ENCODE measurements around the gene ATP6V0A1. TPM values are rescaled to one million over a fixed set of nuclear protein-coding genes. Genes with fewer than 3 reads are reported as not detected.
A peak's percentile ranks its signal among the peaks of the same experiment; 100 is the strongest.

ATP6V0A1 gene
- total and polyA plus RNA-seq, 7 experiments from 2014 or later, result 10.7 to 74.8 (median 17.4) TPM

DNA sequence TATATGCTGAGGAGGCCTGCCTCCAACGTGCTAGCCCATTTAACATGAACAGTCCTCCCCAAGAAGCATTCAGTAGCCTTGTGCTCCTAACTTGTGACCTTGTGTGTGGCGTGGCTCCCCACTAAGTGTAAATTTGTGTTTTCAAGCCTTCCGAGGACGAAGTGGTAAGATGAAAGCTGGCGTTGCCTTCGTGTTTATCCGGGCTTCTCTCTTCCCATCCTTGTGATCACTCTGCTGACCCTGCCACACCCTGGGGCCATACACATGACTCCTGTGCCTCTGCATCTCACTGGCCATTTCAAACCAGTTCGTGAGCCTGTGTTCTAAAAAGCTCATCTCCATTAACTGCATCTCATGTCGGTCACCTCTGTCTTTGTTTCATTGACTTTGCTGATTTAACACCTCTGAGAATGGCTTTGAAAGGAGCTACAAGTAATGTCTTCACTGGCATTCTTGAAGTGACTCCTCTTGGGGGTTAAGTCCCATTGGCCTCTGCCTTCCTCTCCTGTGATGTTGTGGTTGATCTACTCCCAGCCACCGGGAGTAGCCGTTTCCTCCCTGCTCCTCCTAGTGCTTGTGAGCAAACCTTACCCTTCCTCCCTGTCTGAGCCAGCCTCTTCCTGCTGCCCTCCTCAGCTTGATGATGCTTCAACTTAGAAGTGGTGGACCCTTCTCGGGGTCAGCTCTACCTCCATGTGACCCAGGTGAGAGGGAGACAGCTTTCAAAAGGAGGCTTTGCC is 49.9 kb downstream of the ATP6V0A1 start:
- H3K4me1 Mint-ChIP-seq, result peaks cover 0 to 19% (median 0%) of the 10 kb centered on the region in 7 donors
- peak overlapping the region in 1 of 9 donors; percentile 33 for H3K27ac Mint-ChIP-seq
- Histone ChIP-seq H3K27ac (ENCODE audit: low read depth, low read length) (no peak overlapping the region), H3K9me3 (ENCODE audit: control insufficient read depth in 2 of 3, low read length in 3 of 3) (no peaks in the 10 kb centered on the region), H3K4me3 (ENCODE audit: low read length) (no peak overlapping the region), H3K27me3 (ENCODE audit: control insufficient read depth in 2 of 2, insufficient read depth in 2 of 2, low read length in 2 of 2) (no peaks in the 10 kb centered on the region), H3K36me3 (ENCODE audit: control insufficient read depth in 2 of 3, insufficient read depth in 3 of 3, low read length in 3 of 3) (peaks cover 0 to 42% (median 0%) of the 10 kb centered on the region in 3 experiments), H3K4me1 (ENCODE audit: control insufficient read depth in 2 of 2, insufficient read depth in 2 of 2, low read length in 2 of 2) (no peaks in the 10 kb centered on the region)
- ChIA-PET CTCF (interaction anchor here (0.7 kb wide), 1 partner anchor 69 kb away, joined by 3 read pairs; no protein-coding TSS in a partner anchor), POLR2A (no interaction called here)
- DNase-seq (no peak), ATAC-seq (no peak)
- no peak overlapping the region for H3K4me3 Mint-ChIP-seq
- peaks cover 2 to 26% (median 16%) of the 10 kb centered on the region in 5 donors for H3K36me3 Mint-ChIP-seq
- no peaks in the 10 kb centered on the region for H3K9me3 Mint-ChIP-seq
- intact Hi-C loops (cut with micrococcal nuclease), result no loop called here
- H3K27me3 Mint-ChIP-seq, result no peaks in the 10 kb centered on the region

DNA sequence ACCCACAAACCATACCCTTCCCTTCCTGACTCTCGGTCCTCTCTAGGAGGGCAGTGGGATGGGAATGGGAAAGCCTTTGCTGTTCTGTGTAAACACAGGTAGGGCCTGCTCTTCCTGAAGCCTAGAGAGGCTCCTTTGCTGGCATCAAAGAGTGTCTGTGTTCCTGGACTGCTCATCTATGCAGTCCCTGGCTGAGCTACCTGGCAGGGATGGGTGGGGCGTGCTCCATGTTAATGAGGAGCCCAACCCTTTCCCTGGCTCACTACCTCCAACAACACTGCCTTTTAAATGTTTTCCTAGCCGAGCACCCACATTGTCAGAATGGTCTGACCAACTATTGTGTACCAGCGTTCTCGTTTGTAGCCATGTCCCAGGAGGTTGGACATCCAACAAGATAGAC is 50.7 kb downstream of the ATP6V0A1 start:
- Mint-ChIP-seq H3K27ac (no peak overlapping the region), H3K9me3 (no peaks in the 10 kb centered on the region), H3K36me3 (peaks cover 2 to 21% (median 16%) of the 10 kb centered on the region in 5 donors), H3K4me1 (peaks cover 0 to 19% (median 0%) of the 10 kb centered on the region in 7 donors), H3K4me3 (no peak overlapping the region), H3K27me3 (no peaks in the 10 kb centered on the region)
- Histone ChIP-seq H3K27me3 (ENCODE audit: control insufficient read depth in 2 of 2, insufficient read depth in 2 of 2, low read length in 2 of 2) (no peaks in the 10 kb centered on the region), H3K4me1 (ENCODE audit: control insufficient read depth in 2 of 2, insufficient read depth in 2 of 2, low read length in 2 of 2) (no peaks in the 10 kb centered on the region), H3K4me3 (ENCODE audit: low read length) (no peak overlapping the region), H3K9me3 (ENCODE audit: control insufficient read depth in 2 of 3, low read length in 3 of 3) (no peaks in the 10 kb centered on the region), H3K27ac (ENCODE audit: low read depth, low read length) (no peak overlapping the region), H3K36me3 (ENCODE audit: control insufficient read depth in 2 of 3, insufficient read depth in 3 of 3, low read length in 3 of 3) (peaks cover 0 to 47% (median 0%) of the 10 kb centered on the region in 3 experiments)
- ChIA-PET POLR2A (no interaction called here), CTCF (no interaction called here)
- no peak for DNase-seq
- intact Hi-C loops (cut with micrococcal nuclease), result no loop called here
- no peak for ATAC-seq

DNA sequence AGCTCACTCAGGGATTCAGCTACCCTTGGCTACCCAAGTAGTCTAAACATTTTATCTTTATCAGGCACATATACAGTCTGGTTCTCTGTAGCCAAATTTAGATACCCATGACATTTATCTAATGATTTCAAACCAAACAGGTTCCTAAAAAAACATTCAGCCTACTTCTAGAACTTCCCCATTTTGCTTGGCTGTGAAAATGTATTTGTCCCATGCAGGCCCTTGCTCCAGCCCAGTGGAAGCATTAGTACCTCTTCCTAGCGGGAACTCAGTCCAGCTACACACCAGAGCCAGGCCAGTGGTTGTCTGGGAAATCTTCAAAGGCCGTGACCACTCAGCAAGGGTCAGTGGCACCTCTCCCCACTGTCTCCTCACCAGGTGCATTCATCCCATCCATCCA is 51.2 kb downstream of the ATP6V0A1 start:
- no peak for ATAC-seq
- no peaks in the 10 kb centered on the region for H3K4me1 ChIP-seq (ENCODE audit: control insufficient read depth in 2 of 2, insufficient read depth in 2 of 2, low read length in 2 of 2)
- POLR2A ChIA-PET, result no interaction called here
- H3K27me3 ChIP-seq (ENCODE audit: control insufficient read depth in 2 of 2, insufficient read depth in 2 of 2, low read length in 2 of 2), result no peaks in the 10 kb centered on the region
- DNase-seq, result no peak
- Mint-ChIP-seq H3K36me3 (peaks cover 2 to 20% (median 16%) of the 10 kb centered on the region in 5 donors), H3K27me3 (no peaks in the 10 kb centered on the region), H3K9me3 (no peaks in the 10 kb centered on the region), H3K27ac (no peak overlapping the region), H3K4me1 (peaks cover 0 to 19% (median 0%) of the 10 kb centered on the region in 7 donors), H3K4me3 (no peak overlapping the region)
- CTCF ChIA-PET, result no interaction called here
- H3K36me3 ChIP-seq (ENCODE audit: control insufficient read depth in 2 of 3, insufficient read depth in 3 of 3, low read length in 3 of 3), result peaks cover 0 to 42% (median 0%) of the 10 kb centered on the region in 3 experiments
- no peak overlapping the region for H3K27ac ChIP-seq (ENCODE audit: low read depth, low read length)
- H3K4me3 ChIP-seq (ENCODE audit: low read length), result no peak overlapping the region
- intact Hi-C loops (cut with micrococcal nuclease), result no loop called here
- H3K9me3 ChIP-seq (ENCODE audit: control insufficient read depth in 2 of 3, low read length in 3 of 3), result no peaks in the 10 kb centered on the region

DNA sequence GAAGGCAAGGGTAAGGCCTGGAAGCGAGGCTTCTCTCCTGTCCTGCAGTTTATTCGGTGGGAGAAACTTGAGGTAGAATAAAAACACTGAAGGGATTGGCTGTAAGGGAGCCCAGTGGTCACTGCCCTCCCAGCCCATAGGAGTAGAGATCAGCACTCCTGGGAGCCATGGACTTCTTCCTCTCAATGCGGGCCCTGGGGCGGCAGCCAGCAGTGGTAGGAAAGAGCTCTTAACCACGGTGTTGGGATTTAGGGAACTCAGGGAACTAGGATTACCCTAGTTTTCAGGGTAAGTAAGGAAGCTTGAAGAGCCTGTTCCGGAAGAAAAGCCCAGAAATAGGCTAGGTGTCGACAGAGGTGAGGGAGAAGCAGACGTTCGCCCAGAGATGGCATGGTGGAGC is 53.6 kb downstream of the ATP6V0A1 start:
- Mint-ChIP-seq H3K27me3 (no peaks in the 10 kb centered on the region), H3K27ac (no peak overlapping the region), H3K36me3 (peaks cover under 1 to 19% (median 14%) of the 10 kb centered on the region in 5 donors), H3K4me1 (peaks cover 0 to 19% (median under 1%) of the 10 kb centered on the region in 7 donors), H3K4me3 (no peak overlapping the region), H3K9me3 (no peaks in the 10 kb centered on the region)
- no peaks in the 10 kb centered on the region for H3K27me3 ChIP-seq (ENCODE audit: control insufficient read depth in 2 of 2, insufficient read depth in 2 of 2, low read length in 2 of 2)
- no peaks in the 10 kb centered on the region for H3K4me1 ChIP-seq (ENCODE audit: control insufficient read depth in 2 of 2, insufficient read depth in 2 of 2, low read length in 2 of 2)
- no peak overlapping the region for H3K4me3 ChIP-seq (ENCODE audit: low read length)
- no peak overlapping the region for H3K27ac ChIP-seq (ENCODE audit: low read depth, low read length)
- ChIA-PET POLR2A (no interaction called here), CTCF (no interaction called here)
- DNase-seq, result no peak
- no peaks in the 10 kb centered on the region for H3K9me3 ChIP-seq (ENCODE audit: control insufficient read depth in 2 of 3, low read length in 3 of 3)
- intact Hi-C loops (cut with micrococcal nuclease), result no loop called here
- no peak for ATAC-seq
- peaks cover 0 to 31% (median 0%) of the 10 kb centered on the region in 3 experiments for H3K36me3 ChIP-seq (ENCODE audit: control insufficient read depth in 2 of 3, insufficient read depth in 3 of 3, low read length in 3 of 3)

DNA sequence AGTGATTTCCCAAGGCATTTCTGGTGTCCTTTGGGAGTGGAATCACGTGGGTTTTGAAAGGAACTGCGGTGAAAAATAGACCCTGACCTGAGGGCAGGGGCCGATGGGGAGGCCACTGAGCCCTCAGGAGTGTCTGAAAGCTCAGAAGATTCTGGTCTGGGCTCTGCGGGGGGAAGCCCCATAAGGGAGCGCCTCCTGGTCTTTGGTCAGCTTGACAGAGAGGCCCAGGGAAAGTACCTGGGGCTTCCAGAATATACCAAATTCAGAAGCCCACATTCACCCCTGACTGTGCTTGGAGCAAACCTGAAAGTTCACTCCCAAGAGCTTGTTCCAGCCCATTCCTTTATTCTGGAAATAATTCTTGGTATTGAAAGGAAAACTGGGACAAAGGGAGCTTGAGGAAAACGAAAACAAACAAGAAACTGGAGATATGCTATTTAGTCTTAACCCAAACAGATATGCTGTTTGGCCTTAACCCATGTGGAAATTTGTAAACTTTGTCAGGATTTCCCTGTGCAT is 54.1 kb downstream of the ATP6V0A1 start:
- ChIA-PET CTCF (interaction anchor here (0.6 to 2.6 kb wide), 2 partner anchors 36 to 85 kb away, joined by 3 to 11 read pairs; no protein-coding TSS in a partner anchor), POLR2A (no interaction called here)
- no peaks in the 10 kb centered on the region for H3K4me1 ChIP-seq (ENCODE audit: control insufficient read depth in 2 of 2, insufficient read depth in 2 of 2, low read length in 2 of 2)
- no peaks in the 10 kb centered on the region for H3K27me3 ChIP-seq (ENCODE audit: control insufficient read depth in 2 of 2, insufficient read depth in 2 of 2, low read length in 2 of 2)
- Mint-ChIP-seq H3K4me1 (peaks cover 5 to 23% (median 6%) of the 10 kb centered on the region in 7 donors), H3K36me3 (peaks cover 0 to 19% (median 13%) of the 10 kb centered on the region in 5 donors), H3K27me3 (no peaks in the 10 kb centered on the region), H3K4me3 (no peak overlapping the region), H3K9me3 (no peaks in the 10 kb centered on the region), H3K27ac (no peak overlapping the region)
- H3K27ac ChIP-seq (ENCODE audit: low read depth, low read length), result no peak overlapping the region
- intact Hi-C loops (cut with micrococcal nuclease), result no loop called here
- H3K9me3 ChIP-seq (ENCODE audit: control insufficient read depth in 2 of 3, low read length in 3 of 3), result no peaks in the 10 kb centered on the region
- peaks cover 0 to 28% (median 0%) of the 10 kb centered on the region in 3 experiments for H3K36me3 ChIP-seq (ENCODE audit: control insufficient read depth in 2 of 3, insufficient read depth in 3 of 3, low read length in 3 of 3)
- ATAC-seq (no peak), DNase-seq (no peak)
- H3K4me3 ChIP-seq (ENCODE audit: low read length), result no peak overlapping the region

DNA sequence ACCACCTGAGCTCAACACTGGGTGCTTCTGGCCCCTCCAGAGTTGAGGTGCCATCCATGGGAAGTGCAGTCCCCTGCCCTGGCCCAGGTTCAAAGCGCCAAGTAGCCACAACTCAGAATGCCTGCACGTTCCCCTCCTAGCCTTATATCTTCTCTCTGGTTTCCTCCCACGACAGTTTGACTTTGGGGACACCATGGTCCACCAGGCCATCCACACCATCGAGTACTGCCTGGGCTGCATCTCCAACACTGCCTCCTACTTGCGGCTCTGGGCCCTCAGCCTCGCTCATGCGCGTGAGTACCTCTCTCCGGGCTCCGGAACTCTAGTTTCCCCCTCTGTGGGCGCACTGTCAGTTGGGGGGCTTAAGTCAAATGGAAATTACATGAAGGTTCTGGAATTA is 55.0 kb downstream of the ATP6V0A1 start:
- intact Hi-C loops (cut with micrococcal nuclease), result no loop called here
- no peaks in the 10 kb centered on the region for H3K9me3 ChIP-seq (ENCODE audit: control insufficient read depth in 2 of 3, low read length in 3 of 3)
- Mint-ChIP-seq H3K4me3 (no peak overlapping the region), H3K27ac (peak overlapping the region in 1 of 9 donors; percentile 62), H3K27me3 (no peaks in the 10 kb centered on the region), H3K36me3 (peaks cover 0 to 14% (median 8%) of the 10 kb centered on the region in 5 donors), H3K4me1 (peaks cover 5 to 21% (median 7%) of the 10 kb centered on the region in 7 donors), H3K9me3 (no peaks in the 10 kb centered on the region)
- DNase-seq (no peak), ATAC-seq (no peak)
- no peak overlapping the region for H3K27ac ChIP-seq (ENCODE audit: low read depth, low read length)
- H3K27me3 ChIP-seq (ENCODE audit: control insufficient read depth in 2 of 2, insufficient read depth in 2 of 2, low read length in 2 of 2), result no peaks in the 10 kb centered on the region
- POLR2A ChIA-PET, result interaction anchor here (0.5 kb wide), 1 partner anchor 17 kb away, joined by 4 read pairs; no protein-coding TSS in a partner anchor
- peaks cover 0 to 20% (median 0%) of the 10 kb centered on the region in 3 experiments for H3K36me3 ChIP-seq (ENCODE audit: control insufficient read depth in 2 of 3, insufficient read depth in 3 of 3, low read length in 3 of 3)
- CTCF ChIA-PET, result interaction anchor here (0.6 to 2.6 kb wide), 4 partner anchors 16 to 86 kb away, joined by 3 to 11 read pairs (median 4); no protein-coding TSS in a partner anchor
- no peak overlapping the region for H3K4me3 ChIP-seq (ENCODE audit: low read length)
- no peaks in the 10 kb centered on the region for H3K4me1 ChIP-seq (ENCODE audit: control insufficient read depth in 2 of 2, insufficient read depth in 2 of 2, low read length in 2 of 2)

Measured in naive thymus-derived CD4-positive, alpha-beta T cell (primary cell).